C1 segment of cervical spinal cord (tissue), 14 donors: ENCODE data around the gene BEST3.

Experiments used
- DNase-seq, 14 donors: peaks; one replicate each; lab custom pipeline; 2025; lab: John Stamatoyannopoulos, UW

BEST3 gene

GRCh38 chr12:69688021-69688420 lies 11.1 kb downstream of the BEST3 start:
- peak in 1 of 14 donors; percentile 28 for DNase-seq

- no peak for DNase-seq
These were observed 11.7 kb downstream of the BEST3 start for GRCh38 chr12:69687390-69687789.

DNA sequence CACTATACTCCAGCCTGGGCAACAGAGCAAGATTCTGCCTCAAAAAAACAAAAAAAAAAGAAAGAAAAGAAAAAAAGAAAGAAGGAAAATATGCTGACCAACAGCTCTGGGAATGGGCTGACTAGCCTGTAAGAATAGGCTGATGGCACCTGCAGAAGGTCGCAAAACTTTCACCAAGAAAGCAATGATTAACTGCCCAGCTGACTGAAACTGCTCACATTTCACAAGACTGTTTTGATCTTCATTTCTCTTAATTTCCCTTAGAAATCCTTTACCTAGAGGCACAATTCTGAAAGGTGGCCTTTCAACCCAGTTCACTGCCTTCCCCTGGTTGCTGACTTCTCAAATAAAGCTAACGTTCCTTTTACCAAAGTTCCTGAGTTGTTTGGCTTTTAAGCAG lies 12.4 kb downstream of the BEST3 start:
- no peak for DNase-seq

DNA sequence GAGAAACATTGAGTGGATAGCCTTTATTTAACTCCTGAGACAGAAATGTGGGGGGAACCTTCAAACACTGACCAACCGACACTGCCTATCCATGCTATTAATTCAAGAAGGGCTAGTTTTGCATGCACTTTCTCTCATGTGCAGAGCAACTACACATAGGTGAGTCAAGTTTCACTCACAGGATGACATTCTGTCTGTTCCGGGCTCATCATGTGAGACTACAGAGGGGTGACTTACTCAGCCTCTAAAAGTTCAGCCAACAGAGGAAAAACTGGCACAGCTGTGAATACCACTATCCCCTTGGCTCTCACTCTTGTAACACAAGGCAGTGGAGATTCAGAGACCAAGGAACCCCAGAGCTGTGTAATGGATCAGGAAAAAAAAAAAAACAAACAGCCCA lies 13.3 kb downstream of the BEST3 start:
- peak in 3 of 14 donors; percentile 6 to 16 (median 9) for DNase-seq

DNA sequence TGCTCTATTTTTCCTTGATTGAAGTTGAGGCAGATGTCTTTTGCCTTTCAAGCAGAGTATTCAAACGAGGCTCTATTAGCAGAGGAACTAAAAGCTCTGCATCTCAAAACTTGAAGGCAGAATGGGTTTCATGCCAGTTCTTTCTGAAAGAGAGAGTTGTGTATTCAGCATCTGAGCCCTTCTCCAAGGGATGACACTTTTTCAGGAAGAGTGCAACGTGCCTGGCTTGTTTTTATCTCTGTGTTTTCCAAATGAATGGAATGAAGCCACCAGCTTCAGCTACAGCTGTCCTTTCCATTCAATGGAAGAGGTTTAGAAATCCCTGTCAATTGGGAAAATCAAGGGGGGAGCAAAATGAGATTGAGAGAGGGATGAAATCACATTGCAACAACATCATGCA lies 14.6 kb downstream of the BEST3 start:
- peak in 1 of 14 donors; percentile 22 for DNase-seq

DNA sequence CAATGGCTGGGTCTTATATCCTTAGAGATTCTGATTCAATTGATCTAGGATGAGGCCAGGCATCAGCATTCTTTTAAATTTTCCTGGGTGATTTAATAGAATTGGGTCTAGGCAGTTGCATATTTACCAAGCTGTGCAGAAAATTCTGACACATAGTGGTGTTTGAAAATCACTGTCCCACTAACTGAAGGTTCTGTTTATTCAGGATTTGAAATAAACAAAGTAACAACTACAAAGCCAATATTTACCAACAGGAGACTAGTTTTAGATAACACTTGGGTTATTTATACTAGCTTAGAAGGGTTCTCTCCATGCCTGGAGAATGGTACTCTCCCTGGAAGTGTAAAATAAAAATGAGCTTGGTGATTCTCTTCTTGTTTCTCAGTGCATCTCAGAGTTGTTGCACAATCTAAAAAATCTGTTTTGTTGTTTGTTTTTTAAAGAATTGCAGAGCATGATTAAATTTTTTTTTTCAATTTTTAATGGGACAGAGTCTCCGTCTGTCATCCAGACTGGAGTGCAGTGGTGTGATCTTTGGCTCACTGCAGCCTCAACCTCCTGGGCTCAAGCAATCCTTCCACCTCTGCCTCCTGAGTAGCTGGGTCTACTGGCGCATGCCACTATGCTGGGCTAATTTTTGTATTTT lies 16.9 kb downstream of the BEST3 start:
- DNase-seq = no peak

GRCh38 chr12:69679119-69679518 lies 20.0 kb downstream of the BEST3 start:
- no peak for DNase-seq

DNA sequence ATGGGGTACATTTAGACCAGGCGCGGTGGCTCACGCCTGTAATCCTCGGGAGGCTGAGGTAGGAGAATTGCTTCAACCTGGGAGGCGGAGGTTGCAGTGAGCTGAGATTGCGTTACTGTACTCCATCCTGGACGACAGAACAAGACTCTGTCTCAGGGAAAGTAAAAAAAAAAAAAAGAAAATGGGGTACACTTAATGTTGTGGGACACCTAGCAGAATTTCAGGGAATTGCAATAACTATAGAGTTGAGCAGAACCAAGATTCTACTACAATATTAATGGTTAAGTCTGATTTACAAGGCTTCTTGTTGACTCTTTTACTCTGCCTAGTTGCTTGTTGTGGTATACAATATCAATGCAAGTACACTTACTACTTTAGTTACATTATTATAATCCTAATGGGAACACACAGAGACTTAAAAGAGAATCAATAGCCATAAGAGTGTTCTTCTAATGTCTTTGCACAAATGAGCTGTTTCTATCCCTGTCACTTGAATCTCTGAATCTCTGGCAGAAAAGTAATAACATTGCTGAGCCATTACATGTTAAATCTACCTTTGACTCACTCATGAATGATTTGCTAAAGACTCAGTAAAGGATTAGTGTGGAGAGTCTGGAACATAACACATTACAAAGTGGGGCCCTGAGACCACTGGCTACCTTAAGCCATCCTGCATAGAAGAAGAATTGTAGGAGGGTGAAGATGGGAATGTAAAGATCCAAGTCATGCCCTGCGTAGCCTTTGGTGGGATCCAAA lies 22.7 kb downstream of the BEST3 start:
- no peak for DNase-seq

DNA sequence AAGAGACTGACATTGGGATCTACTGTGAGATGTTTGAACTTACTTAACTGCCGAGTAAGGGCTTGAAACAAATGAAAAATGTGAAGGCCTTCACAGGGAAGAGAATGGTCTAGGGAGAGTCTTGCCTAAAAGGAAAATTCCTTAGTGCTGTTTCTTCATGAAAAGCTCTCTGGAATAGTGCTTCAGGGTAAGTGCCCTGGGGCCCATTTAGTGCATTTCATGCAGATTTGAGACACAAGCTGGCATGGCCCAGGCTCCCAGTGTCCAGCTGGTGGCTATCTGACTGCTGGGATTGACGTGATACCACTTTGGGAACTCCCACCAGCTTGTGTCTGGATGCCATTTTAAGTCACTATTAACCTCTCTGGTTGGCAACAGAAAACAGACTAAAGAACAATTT lies 26.9 kb downstream of the BEST3 start:
- DNase-seq = no peak

GRCh38 chr12:69671597-69671996 lies 27.5 kb downstream of the BEST3 start:
- DNase-seq = no peak

DNA sequence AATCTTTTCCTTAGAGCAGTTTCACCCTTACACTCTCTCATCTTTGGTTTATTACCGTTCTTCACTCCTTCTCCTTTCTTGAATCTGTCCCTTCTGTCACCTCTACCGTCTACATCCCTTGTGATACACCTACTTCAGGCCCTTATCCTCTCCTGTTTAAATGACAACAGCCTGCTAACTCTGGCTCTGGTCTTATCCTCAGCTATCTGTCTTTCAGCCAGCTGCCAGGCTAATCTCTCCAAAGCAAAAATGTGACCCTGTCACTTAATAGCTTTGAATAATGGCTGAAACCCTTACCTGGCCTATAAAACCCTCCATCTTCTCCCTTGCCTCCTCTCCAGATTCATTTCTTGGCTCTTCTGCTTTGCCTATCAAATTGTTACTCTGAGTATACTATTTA lies 32.3 kb downstream of the BEST3 start:
- DNase-seq = no peak

- DNase-seq = peak in 1 of 14 donors; percentile 25
These were observed 34.1 kb downstream of the BEST3 start for GRCh38 chr12:69664930-69665377.

DNA sequence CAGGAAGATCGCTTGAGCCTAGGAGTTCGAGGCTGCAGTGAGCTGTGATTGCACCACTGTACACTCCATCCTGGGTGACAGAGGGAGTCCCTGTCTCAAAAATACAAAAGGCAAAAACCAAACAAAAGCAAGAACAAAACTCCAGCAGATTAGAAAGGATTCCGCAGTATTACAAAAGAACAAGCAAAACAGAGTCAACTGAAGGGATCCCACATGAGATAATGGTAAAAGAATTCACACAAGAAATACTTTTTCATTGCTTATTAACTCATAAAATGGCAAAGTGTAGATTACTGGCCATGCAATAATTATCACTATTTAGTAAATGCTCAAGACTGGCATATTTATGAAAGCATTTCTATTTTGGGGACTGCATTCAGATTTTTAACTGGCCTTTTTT lies 35.4 kb downstream of the BEST3 start:
- no peak for DNase-seq

GRCh38 chr12:69662764-69663163 lies 36.3 kb downstream of the BEST3 start:
- DNase-seq = no peak

- peak in 1 of 14 donors; percentile 67 for DNase-seq
These were observed 37.7 kb downstream of the BEST3 start for GRCh38 chr12:69661386-69661785.

GRCh38 chr12:69660164-69660863 lies 38.8 kb downstream of the BEST3 start:
- DNase-seq = no peak

- DNase-seq = no peak
These were observed 40.9 kb downstream of the BEST3 start for GRCh38 chr12:69658203-69658602.

GRCh38 chr12:69657376-69658137 lies 41.5 kb downstream of the BEST3 start:
- no peak for DNase-seq

GRCh38 chr12:69655616-69656340 lies 43.3 kb downstream of the BEST3 start:
- DNase-seq = no peak

GRCh38 chr12:69653703-69654102 lies 45.4 kb downstream of the BEST3 start:
- no peak for DNase-seq

DNA sequence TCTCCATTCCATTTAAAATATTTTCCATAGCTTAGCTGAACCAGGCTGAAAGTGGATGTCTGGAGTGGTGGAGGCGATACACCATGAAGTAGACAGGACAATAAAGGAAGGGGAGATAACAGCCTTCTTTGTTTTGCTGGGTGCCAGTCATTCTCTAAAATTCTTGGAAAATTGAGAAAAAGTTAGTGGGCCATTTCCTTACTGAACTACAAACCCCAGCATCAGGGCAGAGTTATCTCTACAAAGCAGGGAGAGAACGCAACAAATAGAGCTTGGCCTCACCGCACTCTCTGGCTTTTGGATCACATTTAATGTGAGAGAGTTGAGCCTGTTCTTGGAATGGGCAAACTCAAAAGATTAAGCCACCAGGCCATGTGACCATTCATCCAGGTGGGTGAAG lies 47.2 kb downstream of the BEST3 start:
- no peak for DNase-seq
